Smooth muscle cell (in vitro differentiated cells): ENCODE data around the gene LIMA1. TPM values are rescaled to one million over a fixed set of nuclear protein-coding genes. Genes with fewer than 3 reads are reported as not detected.

Source experiments
- DNase-seq: peaks from one replicate; lab custom pipeline; 2025; ENCODE audit not compliant: unreplicated experiment; lab: John Stamatoyannopoulos, UW
- H2AFZ ChIP-seq: fragments of 200-600 bp; sonication (generic); 2 replicates; pipeline ENCODE4 v1.6.0; 2016; ENCODE audit warnings: antibody characterized with exemption, low read depth, mild to moderate bottlenecking
- H3F3A ChIP-seq: fragments of 200-600 bp; sonication (generic); 2 replicates; pipeline ENCODE4 v1.6.0; 2017; ENCODE audit warnings: antibody characterized with exemption, low read depth
- H3K27ac ChIP-seq: fragments of 200-600 bp; sonication (generic); 2 replicates; pipeline ENCODE4 v1.5.1; 2016; ENCODE audit warnings: low read depth, mild to moderate bottlenecking
- H3K27me3 ChIP-seq: fragments of 200-600 bp; sonication (generic); 2 replicates; pipeline ENCODE4 v1.6.1; 2016; ENCODE audit warnings: low read depth, mild to moderate bottlenecking
- H3K36me3 ChIP-seq: fragments of 200-600 bp; sonication (generic); 2 replicates; pipeline ENCODE4 v1.5.1; 2016; ENCODE audit warnings: low read depth
- H3K4me1 ChIP-seq: fragments of 200-600 bp; sonication (generic); 2 replicates; pipeline ENCODE4 v1.5.1; 2016; ENCODE audit warnings: low read depth
- H3K4me2 ChIP-seq: fragments of 200-600 bp; sonication (generic); 2 replicates; pipeline ENCODE4 v1.6.0; 2016; ENCODE audit warnings: mild to moderate bottlenecking
- H3K4me3 ChIP-seq: fragments of 200-600 bp; sonication (generic); 2 replicates; pipeline ENCODE4 v1.5.1; 2016; ENCODE audit warnings: mild to moderate bottlenecking
- H3K79me2 ChIP-seq: fragments of 200-600 bp; sonication (generic); 2 replicates; pipeline ENCODE4 v1.6.0; 2016; ENCODE audit warnings: low read depth, mild to moderate bottlenecking
- H3K9ac ChIP-seq: fragments of 200-600 bp; sonication (generic); 2 replicates; pipeline ENCODE4 v1.6.0; 2016; ENCODE audit warnings: low read depth
- H3K9me3 ChIP-seq: fragments of 200-600 bp; sonication (generic); replicated peaks from 2 replicates; pipeline ENCODE4 v1.5.1; 2016; ENCODE audit warnings: low read depth
- H4K20me1 ChIP-seq: fragments of 200-600 bp; sonication (generic); 2 replicates; pipeline ENCODE4 v1.6.0; 2016; ENCODE audit warnings: low read depth
- CTCF ChIP-seq: fragments of 200-600 bp; sonication (generic); IDR thresholded peaks from 2 replicates; pipeline ENCODE4 v1.5.1; 2017; ENCODE audit warnings: borderline replicate concordance, mild to moderate bottlenecking, antibody characterized with exemption; ENCODE audit not compliant: insufficient read depth, poor library complexity, severe bottlenecking
- WGBS: methylation state at CpG from one replicate; pipeline ENCODE4 v1.1.7; 2016; ENCODE audit warnings: low lambda C conversion rate; 5-methylcytosine and 5-hydroxymethylcytosine counted together
- polyA plus RNA-seq: library from polyadenylated mRNA; unstranded; fragments of >200 nt; fragmentation: Nextera tagmentation; extraction: Ambion mirVana; gene quantifications from 2 replicates; pipeline ENCODE4 v1.2.1, GENCODE V29; 2016
- total RNA-seq: library from RNA; depleted of rRNA; stranded (reverse); fragments of >200 nt; gene quantifications from 2 replicates; pipeline ENCODE4 v1.2.3, GENCODE V29; 2014

Gene LIMA1
- total and polyA plus RNA-seq, 2 experiments from 2014 or later = 39.6 to 154 TPM

GRCh38 chr12:50230217-50230616 is 53.1 kb downstream of the LIMA1 start:
- H2AFZ ChIP-seq = no peak overlapping the region

GRCh38 chr12:50224026-50224692 is 59.2 kb downstream of the LIMA1 start:
- H3K9me3 ChIP-seq = no peaks in the 10 kb centered on the region

More at GRCh38 chr12:50230217-50230616, 53.1 kb downstream of the LIMA1 start:
- WGBS = 98% methylated on average over 6 of the region's 6 CpGs
- Histone ChIP-seq H3K79me2 (no peaks in the 10 kb centered on the region), H3K4me1 (no peaks in the 10 kb centered on the region), H3K9ac (no peak overlapping the region), H4K20me1 (no peaks in the 10 kb centered on the region), H3F3A (no peaks in the 10 kb centered on the region), H3K27ac (no peak overlapping the region), H3K4me2 (no peak overlapping the region), H3K9me3 (no peaks in the 10 kb centered on the region), H3K27me3 (no peaks in the 10 kb centered on the region), H3K36me3 (no peaks in the 10 kb centered on the region), H3K4me3 (no peak overlapping the region)
- no peak for TF ChIP-seq CTCF
- no peak for DNase-seq

GRCh38 chr12:50222275-50222783 is 61.0 kb downstream of the LIMA1 start:
- peaks cover 17% of the 10 kb centered on the region for H3K4me1 ChIP-seq
- H3K4me3 ChIP-seq = peak overlapping the region; percentile 63
- H3K9me3 ChIP-seq = no peaks in the 10 kb centered on the region
- DNase-seq = peak; percentile 20
- peak overlapping the region; percentile 98 for H3K27ac ChIP-seq
- peak overlapping the region; percentile 9 for H2AFZ ChIP-seq
- H3K9ac ChIP-seq = peak overlapping the region; percentile 95
- peaks cover 18% of the 10 kb centered on the region for H4K20me1 ChIP-seq
- peak; percentile 26 for TF ChIP-seq CTCF
- peak overlapping the region; percentile 90 for H3K4me2 ChIP-seq
- no peaks in the 10 kb centered on the region for H3K27me3 ChIP-seq
- H3F3A ChIP-seq = peaks cover 32% of the 10 kb centered on the region
- peaks cover 33% of the 10 kb centered on the region for H3K79me2 ChIP-seq
- 1% methylated on average over 5 of the region's 5 CpGs for WGBS
- H3K36me3 ChIP-seq = no peaks in the 10 kb centered on the region

More at GRCh38 chr12:50224026-50224692, 59.2 kb downstream of the LIMA1 start:
- 55% methylated on average over 2 of the region's 2 CpGs for WGBS
- peak overlapping the region; percentile 98 for H3K27ac ChIP-seq
- peak overlapping the region; percentile 78 for H3K9ac ChIP-seq
- peaks cover 18% of the 10 kb centered on the region for H3K79me2 ChIP-seq
- TF ChIP-seq CTCF = no peak
- H4K20me1 ChIP-seq = peaks cover 18% of the 10 kb centered on the region
- DNase-seq = no peak
- H3K4me3 ChIP-seq = no peak overlapping the region
- H3K36me3 ChIP-seq = no peaks in the 10 kb centered on the region
- no peaks in the 10 kb centered on the region for H3K27me3 ChIP-seq
- H3K4me1 ChIP-seq = peaks cover 17% of the 10 kb centered on the region
- peak overlapping the region; percentile 69 for H3K4me2 ChIP-seq
- H2AFZ ChIP-seq = no peak overlapping the region
- H3F3A ChIP-seq = peaks cover 32% of the 10 kb centered on the region
